ENCODE results near the gene ZC2HC1B. TPM values are rescaled to one million over a fixed set of nuclear protein-coding genes. Genes with fewer than 3 reads are reported as not detected.

Gene ZC2HC1B
- total and polyA plus RNA-seq, 3 donors from 2014 or later = 4.6 to 23.0 (median 16.9) TPM

GRCh38 chr6:143953922-143954321 lies 89.6 kb downstream of the ZC2HC1B start:
- no peaks in the 10 kb centered on the region for H3K27me3 ChIP-seq
- H3K9me3 ChIP-seq = no peaks in the 10 kb centered on the region
- no peaks in the 10 kb centered on the region for H3K36me3 ChIP-seq (ENCODE audit: low read depth, missing control alignments)
- no peak for TF ChIP-seq POLR2A (IDR thresholded peaks at IDR 0.05)
- TF ChIP-seq CTCF (IDR thresholded peaks at IDR 0.05) = no peak
- intact Hi-C loops (cut with DNase I; ENCODE audit: low total_unique reads) = no loop called here
- no peak overlapping the region for H3K27ac ChIP-seq
- DNase-seq = no peak
- no peak overlapping the region for H3K4me3 ChIP-seq
- peaks cover under 1% of the 10 kb centered on the region for H3K4me1 ChIP-seq
- WGBS, 2 donors = 76 to 93% methylated on average over 4 of the region's 4 CpGs

- H3K9me3 ChIP-seq = no peaks in the 10 kb centered on the region
- intact Hi-C loops (cut with DNase I; ENCODE audit: low total_unique reads) = no loop called here
- TF ChIP-seq CTCF (IDR thresholded peaks at IDR 0.05) (no peak), POLR2A (IDR thresholded peaks at IDR 0.05) (no peak)
- peaks cover 3% of the 10 kb centered on the region for H3K4me1 ChIP-seq
- H3K27ac ChIP-seq = no peak overlapping the region
- no peaks in the 10 kb centered on the region for H3K36me3 ChIP-seq (ENCODE audit: low read depth, missing control alignments)
- H3K27me3 ChIP-seq = no peaks in the 10 kb centered on the region
- 94 to 97% methylated on average over 8 of the region's 8 CpGs for WGBS, 2 donors
- DNase-seq = no peak
- H3K4me3 ChIP-seq = no peak overlapping the region
Measured at GRCh38 chr6:143955971-143956370, 91.7 kb downstream of the ZC2HC1B start.

GRCh38 chr6:143957679-143958274 lies 93.5 kb downstream of the ZC2HC1B start:
- intact Hi-C loops (cut with DNase I; ENCODE audit: low total_unique reads) = no loop called here
- H3K27ac ChIP-seq = no peak overlapping the region
- H3K4me3 ChIP-seq = no peak overlapping the region
- no peak for TF ChIP-seq POLR2A (IDR thresholded peaks at IDR 0.05)
- no peak for TF ChIP-seq CTCF (IDR thresholded peaks at IDR 0.05)
- H3K36me3 ChIP-seq (ENCODE audit: low read depth, missing control alignments) = no peaks in the 10 kb centered on the region
- no peaks in the 10 kb centered on the region for H3K27me3 ChIP-seq
- WGBS, 2 donors = 61 to 73% methylated on average over 4 of the region's 4 CpGs
- H3K4me1 ChIP-seq = peaks cover 8% of the 10 kb centered on the region
- DNase-seq = no peak
- H3K9me3 ChIP-seq = no peaks in the 10 kb centered on the region

- Histone ChIP-seq H3K9me3 (no peaks in the 10 kb centered on the region), H3K4me1 (peaks cover 8% of the 10 kb centered on the region), H3K36me3 (ENCODE audit: low read depth, missing control alignments) (no peaks in the 10 kb centered on the region), H3K27ac (no peak overlapping the region), H3K27me3 (no peaks in the 10 kb centered on the region), H3K4me3 (no peak overlapping the region)
- intact Hi-C loops (cut with DNase I; ENCODE audit: low total_unique reads) = no loop called here
- no peak for DNase-seq
- TF ChIP-seq CTCF (IDR thresholded peaks at IDR 0.05) (no peak), POLR2A (IDR thresholded peaks at IDR 0.05) (no peak)
- 49 to 62% methylated on average over 9 to 11 of the region's 11 CpGs for WGBS, 2 donors
Measured at GRCh38 chr6:143958839-143959399, 94.6 kb downstream of the ZC2HC1B start.

GRCh38 chr6:143959927-143960326 lies 95.7 kb downstream of the ZC2HC1B start:
- intact Hi-C loops (cut with DNase I; ENCODE audit: low total_unique reads) = no loop called here
- Histone ChIP-seq H3K4me1 (peaks cover 8% of the 10 kb centered on the region), H3K36me3 (ENCODE audit: low read depth, missing control alignments) (no peaks in the 10 kb centered on the region), H3K4me3 (no peak overlapping the region), H3K9me3 (no peaks in the 10 kb centered on the region), H3K27ac (no peak overlapping the region), H3K27me3 (no peaks in the 10 kb centered on the region)
- TF ChIP-seq POLR2A (IDR thresholded peaks at IDR 0.05) (no peak), CTCF (IDR thresholded peaks at IDR 0.05) (no peak)
- no peak for DNase-seq
- WGBS, 2 donors = 48 to 77% methylated on average over 4 of the region's 4 CpGs
